ENCODE measurements around the gene KIF16B.
"Not testable (repeated sequence)": the region's sequence is repeated elsewhere in the genome, so short reads cannot be mapped to it uniquely, and the experiment has no call there.

The KIF16B gene

GRCh38 chr20:16526433-16527380 lies 46.5 kb downstream of the KIF16B start:
- no peak for DNase-seq (ENCODE audit: low spot score)

GRCh38 chr20:16522651-16523050 lies 50.6 kb downstream of the KIF16B start:
- not testable (repeated sequence) for DNase-seq (ENCODE audit: low spot score)

- DNase-seq (ENCODE audit: low spot score) = no peak
These were observed 53.1 kb downstream of the KIF16B start for GRCh38 chr20:16520154-16520553.

- DNase-seq (ENCODE audit: low spot score) = not testable (repeated sequence)
These were observed 53.6 kb downstream of the KIF16B start for GRCh38 chr20:16519673-16520072.

GRCh38 chr20:16518784-16519084 lies 54.5 kb downstream of the KIF16B start:
- DNase-seq (ENCODE audit: low spot score) = no peak

- no peak for DNase-seq (ENCODE audit: low spot score)
These were observed 55.1 kb downstream of the KIF16B start for GRCh38 chr20:16517946-16518783.

- DNase-seq (ENCODE audit: low spot score) = no peak
These were observed 56.5 kb downstream of the KIF16B start for GRCh38 chr20:16516794-16517193.

GRCh38 chr20:16515046-16515445 lies 58.2 kb downstream of the KIF16B start:
- DNase-seq (ENCODE audit: low spot score) = no peak

GRCh38 chr20:16514140-16514539 lies 59.1 kb downstream of the KIF16B start:
- DNase-seq (ENCODE audit: low spot score) = no peak

GRCh38 chr20:16505894-16506293 lies 67.4 kb downstream of the KIF16B start:
- no peak for DNase-seq (ENCODE audit: low spot score)

- DNase-seq (ENCODE audit: low spot score) = no peak
These were observed 71.9 kb downstream of the KIF16B start for GRCh38 chr20:16501301-16501700.

GRCh38 chr20:16500197-16500596 lies 73.1 kb downstream of the KIF16B start:
- no peak for DNase-seq (ENCODE audit: low spot score)

GRCh38 chr20:16498526-16499253 lies 74.6 kb downstream of the KIF16B start:
- DNase-seq (ENCODE audit: low spot score) = no peak

GRCh38 chr20:16497896-16498295 lies 75.4 kb downstream of the KIF16B start:
- no peak for DNase-seq (ENCODE audit: low spot score)

- no peak for DNase-seq (ENCODE audit: low spot score)
These were observed 79.8 kb downstream of the KIF16B start for GRCh38 chr20:16493486-16493885.

GRCh38 chr20:16491294-16491905 lies 81.8 kb downstream of the KIF16B start:
- no peak for DNase-seq (ENCODE audit: low spot score)

- no peak for DNase-seq (ENCODE audit: low spot score)
These were observed 82.6 kb downstream of the KIF16B start for GRCh38 chr20:16490696-16491095.

- no peak for DNase-seq (ENCODE audit: low spot score)
These were observed 84.6 kb downstream of the KIF16B start for GRCh38 chr20:16488616-16489015.

GRCh38 chr20:16488086-16488485 lies 85.2 kb downstream of the KIF16B start:
- DNase-seq (ENCODE audit: low spot score) = no peak

- no peak for DNase-seq (ENCODE audit: low spot score)
These were observed 86.7 kb downstream of the KIF16B start for GRCh38 chr20:16486532-16486931.

- no peak for DNase-seq (ENCODE audit: low spot score)
These were observed 87.8 kb downstream of the KIF16B start for GRCh38 chr20:16485401-16485800.

GRCh38 chr20:16483024-16483423 lies 90.2 kb downstream of the KIF16B start:
- no peak for DNase-seq (ENCODE audit: low spot score)
